Retinal pigment epithelial cell (primary cell): Measurements from ENCODE around the gene KRTAP10-4.

ENCODE experiments used
- DNase-seq: peaks from one replicate; pipeline ENCODE4 v3.0.0-alpha.2; 2010; ENCODE audit warnings: low read depth
- H3K4me3 ChIP-seq: 2 replicates; pipeline ENCODE4 v1.5.1; 2011; ENCODE audit warnings: mild to moderate bottlenecking, low read length, control low read depth, moderate library complexity
- CTCF ChIP-seq: conservative IDR thresholded peaks from 2 replicates; pipeline ENCODE4 v1.5.1; 2011; ENCODE audit warnings: low read depth, low read length, control low read depth, inconsistent platforms

The KRTAP10-4 gene

GRCh38 chr21:44614161-44614631, 40.7 kb downstream of the KRTAP10-4 start:
- no peak overlapping the region for H3K4me3 ChIP-seq
- no peak for TF ChIP-seq CTCF
- no peak for DNase-seq

- TF ChIP-seq CTCF: no peak
- no peak overlapping the region for H3K4me3 ChIP-seq
- DNase-seq: no peak
These were observed 41.4 kb downstream of the KRTAP10-4 start for GRCh38 chr21:44614961-44615391.

- no peak for TF ChIP-seq CTCF
- no peak overlapping the region for H3K4me3 ChIP-seq
These were observed 41.9 kb downstream of the KRTAP10-4 start for GRCh38 chr21:44615466-44615865.

GRCh38 chr21:44615911-44616590, 42.5 kb downstream of the KRTAP10-4 start:
- H3K4me3 ChIP-seq: no peak overlapping the region
- no peak for TF ChIP-seq CTCF
- no peak for DNase-seq

More at GRCh38 chr21:44615466-44615865, 41.9 kb downstream of the KRTAP10-4 start:
- no peak for DNase-seq

GRCh38 chr21:44616591-44616926, 43.0 kb downstream of the KRTAP10-4 start:
- no peak for DNase-seq
- H3K4me3 ChIP-seq: no peak overlapping the region
- no peak for TF ChIP-seq CTCF

GRCh38 chr21:44617071-44617501, 43.6 kb downstream of the KRTAP10-4 start:
- H3K4me3 ChIP-seq: no peak overlapping the region
- TF ChIP-seq CTCF: no peak
- DNase-seq: no peak

GRCh38 chr21:44618504-44618903, 45.0 kb downstream of the KRTAP10-4 start:
- no peak for DNase-seq
- H3K4me3 ChIP-seq: no peak overlapping the region
- TF ChIP-seq CTCF: no peak
